Measurements from ENCODE around the gene OSBPL2. TPM values are rescaled to one million over a fixed set of nuclear protein-coding genes. Genes with fewer than 3 reads are reported as not detected.

Gene OSBPL2
- total RNA-seq, 1 experiment from 2014 or later = 49.5 TPM

DNA sequence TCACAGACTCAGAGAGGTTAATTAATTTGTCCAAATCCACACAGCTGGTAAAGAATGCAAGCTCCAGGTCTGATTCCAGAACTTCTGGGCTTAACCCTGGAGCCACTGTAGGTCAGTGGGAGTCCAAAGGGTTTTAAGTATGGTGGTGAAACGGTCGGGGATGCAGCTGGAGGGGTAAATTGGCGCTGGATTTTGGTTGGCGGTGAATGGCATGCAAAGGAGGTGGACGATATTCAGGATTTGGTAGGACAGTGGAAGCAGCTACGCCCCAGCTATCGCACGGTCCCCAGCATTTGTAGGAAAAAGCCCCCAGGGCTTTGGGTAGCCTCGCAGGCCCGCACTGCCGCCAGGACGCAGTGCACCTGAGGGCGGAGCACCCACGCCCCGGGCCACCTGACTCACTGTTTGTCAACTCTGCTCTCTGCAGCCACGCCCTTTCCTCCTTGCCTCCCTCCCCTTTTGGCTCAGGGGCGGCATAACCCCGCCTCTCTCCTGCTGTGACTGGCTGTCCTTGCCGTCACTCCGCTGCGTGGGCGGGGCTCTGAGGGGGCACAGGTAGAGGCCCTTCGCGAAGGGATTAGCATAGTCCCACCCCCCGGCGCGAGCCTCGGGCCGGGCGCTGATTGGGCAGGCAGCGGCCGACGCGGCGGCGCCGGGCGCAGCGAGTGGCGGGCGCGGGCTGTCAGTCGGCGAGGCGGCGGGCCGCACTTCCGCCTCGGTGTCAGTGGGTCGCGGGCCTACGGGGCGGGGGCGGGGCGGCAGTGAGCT, at the start of gene OSBPL2 (continued):
- TF ChIP-seq, protein P1, sequence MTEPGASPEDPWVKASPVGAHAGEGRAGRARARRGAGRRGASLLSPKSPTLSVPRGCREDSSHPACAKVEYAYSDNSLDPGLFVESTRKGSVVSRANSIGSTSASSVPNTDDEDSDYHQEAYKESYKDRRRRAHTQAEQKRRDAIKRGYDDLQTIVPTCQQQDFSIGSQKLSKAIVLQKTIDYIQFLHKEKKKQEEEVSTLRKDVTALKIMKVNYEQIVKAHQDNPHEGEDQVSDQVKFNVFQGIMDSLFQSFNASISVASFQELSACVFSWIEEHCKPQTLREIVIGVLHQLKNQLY (CRISPR knock-in tag; IDR thresholded peaks at IDR 0.05) = no peak
- TF ChIP-seq HMGA2 (CRISPR knock-in tag; IDR thresholded peaks at IDR 0.05) (no peak), ATF1 (CRISPR knock-in tag; IDR thresholded peaks at IDR 0.05) (no peak), RORB (CRISPR knock-in tag; IDR thresholded peaks at IDR 0.05) (no peak), TEAD1 (CRISPR knock-in tag; IDR thresholded peaks at IDR 0.05) (no peak), ZNF317 (CRISPR knock-in tag; IDR thresholded peaks at IDR 0.05; ENCODE audit: borderline replicate concordance, low read depth) (no peak), GABPB1 (CRISPR knock-in tag; IDR thresholded peaks at IDR 0.05) (no peak), ZNF532 (CRISPR knock-in tag; IDR thresholded peaks at IDR 0.05; ENCODE audit: borderline replicate concordance) (no peak), ZNF425 (CRISPR knock-in tag; conservative IDR thresholded peaks at IDR 0.05) (no peak), ZNF219 (CRISPR knock-in tag; IDR thresholded peaks at IDR 0.05; ENCODE audit: borderline replicate concordance) (no peak), FOXP1 (CRISPR knock-in tag; IDR thresholded peaks at IDR 0.05; ENCODE audit: borderline replicate concordance) (no peak), TP53 (CRISPR knock-in tag; IDR thresholded peaks at IDR 0.05) (no peak), ATF6 (CRISPR knock-in tag; IDR thresholded peaks at IDR 0.05) (no peak), FOXJ3 (CRISPR knock-in tag; IDR thresholded peaks at IDR 0.05; ENCODE audit: borderline replicate concordance) (no peak), ZNF396 (CRISPR knock-in tag; IDR thresholded peaks at IDR 0.05; ENCODE audit: borderline replicate concordance) (no peak), E2F5 (CRISPR knock-in tag; IDR thresholded peaks at IDR 0.05) (no peak), SMAD3 (CRISPR knock-in tag; IDR thresholded peaks at IDR 0.05; ENCODE audit: borderline replicate concordance) (no peak), ZNF232 (CRISPR knock-in tag; IDR thresholded peaks at IDR 0.05) (no peak)
- TF ChIP-seq, protein P2, sequence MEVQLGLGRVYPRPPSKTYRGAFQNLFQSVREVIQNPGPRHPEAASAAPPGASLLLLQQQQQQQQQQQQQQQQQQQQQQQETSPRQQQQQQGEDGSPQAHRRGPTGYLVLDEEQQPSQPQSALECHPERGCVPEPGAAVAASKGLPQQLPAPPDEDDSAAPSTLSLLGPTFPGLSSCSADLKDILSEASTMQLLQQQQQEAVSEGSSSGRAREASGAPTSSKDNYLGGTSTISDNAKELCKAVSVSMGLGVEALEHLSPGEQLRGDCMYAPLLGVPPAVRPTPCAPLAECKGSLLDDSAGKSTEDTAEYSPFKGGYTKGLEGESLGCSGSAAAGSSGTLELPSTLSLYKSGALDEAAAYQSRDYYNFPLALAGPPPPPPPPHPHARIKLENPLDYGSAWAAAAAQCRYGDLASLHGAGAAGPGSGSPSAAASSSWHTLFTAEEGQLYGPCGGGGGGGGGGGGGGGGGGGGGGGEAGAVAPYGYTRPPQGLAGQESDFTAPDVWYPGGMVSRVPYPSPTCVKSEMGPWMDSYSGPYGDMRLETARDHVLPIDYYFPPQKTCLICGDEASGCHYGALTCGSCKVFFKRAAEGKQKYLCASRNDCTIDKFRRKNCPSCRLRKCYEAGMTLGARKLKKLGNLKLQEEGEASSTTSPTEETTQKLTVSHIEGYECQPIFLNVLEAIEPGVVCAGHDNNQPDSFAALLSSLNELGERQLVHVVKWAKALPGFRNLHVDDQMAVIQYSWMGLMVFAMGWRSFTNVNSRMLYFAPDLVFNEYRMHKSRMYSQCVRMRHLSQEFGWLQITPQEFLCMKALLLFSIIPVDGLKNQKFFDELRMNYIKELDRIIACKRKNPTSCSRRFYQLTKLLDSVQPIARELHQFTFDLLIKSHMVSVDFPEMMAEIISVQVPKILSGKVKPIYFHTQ (CRISPR knock-in tag; IDR thresholded peaks at IDR 0.05) = no peak
- TF ChIP-seq, protein P3, sequence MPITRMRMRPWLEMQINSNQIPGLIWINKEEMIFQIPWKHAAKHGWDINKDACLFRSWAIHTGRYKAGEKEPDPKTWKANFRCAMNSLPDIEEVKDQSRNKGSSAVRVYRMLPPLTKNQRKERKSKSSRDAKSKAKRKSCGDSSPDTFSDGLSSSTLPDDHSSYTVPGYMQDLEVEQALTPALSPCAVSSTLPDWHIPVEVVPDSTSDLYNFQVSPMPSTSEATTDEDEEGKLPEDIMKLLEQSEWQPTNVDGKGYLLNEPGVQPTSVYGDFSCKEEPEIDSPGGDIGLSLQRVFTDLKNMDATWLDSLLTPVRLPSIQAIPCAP (CRISPR knock-in tag; IDR thresholded peaks at IDR 0.05) = no peak
- TF ChIP-seq, protein P4, sequence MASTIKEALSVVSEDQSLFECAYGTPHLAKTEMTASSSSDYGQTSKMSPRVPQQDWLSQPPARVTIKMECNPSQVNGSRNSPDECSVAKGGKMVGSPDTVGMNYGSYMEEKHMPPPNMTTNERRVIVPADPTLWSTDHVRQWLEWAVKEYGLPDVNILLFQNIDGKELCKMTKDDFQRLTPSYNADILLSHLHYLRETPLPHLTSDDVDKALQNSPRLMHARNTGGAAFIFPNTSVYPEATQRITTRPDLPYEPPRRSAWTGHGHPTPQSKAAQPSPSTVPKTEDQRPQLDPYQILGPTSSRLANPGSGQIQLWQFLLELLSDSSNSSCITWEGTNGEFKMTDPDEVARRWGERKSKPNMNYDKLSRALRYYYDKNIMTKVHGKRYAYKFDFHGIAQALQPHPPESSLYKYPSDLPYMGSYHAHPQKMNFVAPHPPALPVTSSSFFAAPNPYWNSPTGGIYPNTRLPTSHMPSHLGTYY (CRISPR knock-in tag; IDR thresholded peaks at IDR 0.05) = no peak
- TF ChIP-seq, protein P5, sequence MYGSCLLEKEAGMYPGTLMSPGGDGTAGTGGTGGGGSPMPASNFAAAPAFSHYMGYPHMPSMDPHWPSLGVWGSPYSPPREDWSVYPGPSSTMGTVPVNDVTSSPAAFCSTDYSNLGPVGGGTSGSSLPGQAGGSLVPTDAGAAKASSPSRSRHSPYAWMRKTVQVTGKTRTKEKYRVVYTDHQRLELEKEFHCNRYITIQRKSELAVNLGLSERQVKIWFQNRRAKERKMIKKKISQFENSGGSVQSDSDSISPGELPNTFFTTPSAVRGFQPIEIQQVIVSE (CRISPR knock-in tag; IDR thresholded peaks at IDR 0.05; ENCODE audit: borderline replicate concordance) = no peak

Measured in WTC11 (cell line).